Measurements from ENCODE around the gene MSLN. TPM values are rescaled to one million over a fixed set of nuclear protein-coding genes. Genes with fewer than 3 reads are reported as not detected.

MSLN gene
- total RNA-seq, 1 donor: under 0.01 TPM

DNA sequence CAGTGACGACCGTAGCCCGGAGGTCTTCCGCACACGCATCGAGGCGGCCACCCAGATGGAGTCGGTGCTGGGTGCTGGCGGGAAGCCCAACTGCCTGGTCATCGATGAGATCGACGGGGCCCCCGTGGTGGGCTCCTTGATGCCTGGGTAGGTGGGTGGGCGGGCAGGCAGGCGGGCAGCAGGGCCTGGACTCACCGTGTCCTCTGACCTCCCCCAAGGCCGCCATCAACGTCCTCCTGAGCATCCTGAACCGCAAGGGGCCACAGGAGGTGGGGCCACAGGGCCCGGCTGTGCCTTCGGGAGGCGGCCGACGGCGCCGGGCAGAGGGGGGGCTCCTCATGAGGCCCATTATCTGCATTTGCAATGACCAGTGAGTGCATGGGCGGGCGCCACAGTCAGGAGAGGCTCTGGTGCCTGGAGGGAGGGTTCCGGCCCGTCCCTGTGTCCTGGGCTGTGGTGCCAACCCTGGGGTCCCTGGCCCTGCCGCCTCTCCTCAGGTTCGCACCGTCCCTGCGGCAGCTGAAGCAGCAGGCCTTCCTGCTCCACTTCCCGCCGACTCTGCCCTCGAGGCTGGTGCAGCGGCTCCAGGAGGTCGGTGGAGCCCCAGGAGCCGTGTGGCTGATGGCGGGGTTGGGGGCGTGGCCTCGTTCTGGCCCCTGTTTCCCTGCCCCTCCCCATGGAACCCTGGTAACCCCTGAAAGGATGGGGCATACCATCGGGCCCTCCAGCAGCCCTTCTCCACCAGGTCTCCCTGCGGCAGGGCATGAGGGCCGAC, 31.9 kb downstream of the MSLN start:
- Histone ChIP-seq H3K36me3 (ENCODE audit: insufficient read depth, low read length) (peaks cover 4% of the 10 kb centered on the region), H4K20me1 (ENCODE audit: insufficient read depth, low read length) (peaks cover 6% of the 10 kb centered on the region), H3K79me2 (ENCODE audit: insufficient read depth, low read length) (peaks cover 21% of the 10 kb centered on the region), H2AFZ (ENCODE audit: low read length) (no peak overlapping the region), H3K4me1 (ENCODE audit: insufficient read depth, low read length) (peaks cover 13% of the 10 kb centered on the region), H3K27ac (ENCODE audit: low read depth, low read length) (no peak overlapping the region), H3K27me3 (ENCODE audit: insufficient read depth, low read length) (no peaks in the 10 kb centered on the region), H3K4me2 (ENCODE audit: insufficient read depth, low read length) (no peak overlapping the region), H3K9me3 (ENCODE audit: low read depth, low read length) (no peaks in the 10 kb centered on the region), H3K4me3 (ENCODE audit: insufficient read depth, low read length) (no peak overlapping the region)
- TF ChIP-seq, protein P1, sequence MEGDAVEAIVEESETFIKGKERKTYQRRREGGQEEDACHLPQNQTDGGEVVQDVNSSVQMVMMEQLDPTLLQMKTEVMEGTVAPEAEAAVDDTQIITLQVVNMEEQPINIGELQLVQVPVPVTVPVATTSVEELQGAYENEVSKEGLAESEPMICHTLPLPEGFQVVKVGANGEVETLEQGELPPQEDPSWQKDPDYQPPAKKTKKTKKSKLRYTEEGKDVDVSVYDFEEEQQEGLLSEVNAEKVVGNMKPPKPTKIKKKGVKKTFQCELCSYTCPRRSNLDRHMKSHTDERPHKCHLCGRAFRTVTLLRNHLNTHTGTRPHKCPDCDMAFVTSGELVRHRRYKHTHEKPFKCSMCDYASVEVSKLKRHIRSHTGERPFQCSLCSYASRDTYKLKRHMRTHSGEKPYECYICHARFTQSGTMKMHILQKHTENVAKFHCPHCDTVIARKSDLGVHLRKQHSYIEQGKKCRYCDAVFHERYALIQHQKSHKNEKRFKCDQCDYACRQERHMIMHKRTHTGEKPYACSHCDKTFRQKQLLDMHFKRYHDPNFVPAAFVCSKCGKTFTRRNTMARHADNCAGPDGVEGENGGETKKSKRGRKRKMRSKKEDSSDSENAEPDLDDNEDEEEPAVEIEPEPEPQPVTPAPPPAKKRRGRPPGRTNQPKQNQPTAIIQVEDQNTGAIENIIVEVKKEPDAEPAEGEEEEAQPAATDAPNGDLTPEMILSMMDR (IDR thresholded peaks at IDR 0.05; ENCODE audit: extremely low read depth, low read depth, low read length): no peak
- no peak for DNase-seq (ENCODE audit: insufficient read length, low spot score, missing footprints)

DNA sequence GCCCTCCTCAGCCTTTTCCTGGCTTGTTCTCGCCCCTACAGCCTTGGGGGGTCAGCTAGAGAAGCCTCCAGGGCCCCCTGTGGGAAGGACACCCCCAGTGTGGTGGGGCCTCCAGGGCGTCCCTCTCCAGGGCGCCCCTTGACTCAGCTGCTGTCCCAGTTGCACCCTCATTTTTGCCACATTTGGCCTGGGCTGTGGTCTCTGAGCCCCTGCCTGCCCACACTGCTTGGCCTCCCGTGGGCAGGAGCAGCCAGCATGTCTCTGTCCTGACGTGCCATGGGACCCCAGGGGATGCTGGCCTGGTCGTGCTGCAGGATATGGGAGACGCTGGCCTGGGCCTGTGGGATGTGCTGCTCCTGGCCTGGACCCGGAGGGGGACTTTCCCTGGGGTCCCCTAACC, 32.9 kb downstream of the MSLN start:
- Histone ChIP-seq H3K4me2 (ENCODE audit: insufficient read depth, low read length) (no peak overlapping the region), H4K20me1 (ENCODE audit: insufficient read depth, low read length) (no peaks in the 10 kb centered on the region)

DNA sequence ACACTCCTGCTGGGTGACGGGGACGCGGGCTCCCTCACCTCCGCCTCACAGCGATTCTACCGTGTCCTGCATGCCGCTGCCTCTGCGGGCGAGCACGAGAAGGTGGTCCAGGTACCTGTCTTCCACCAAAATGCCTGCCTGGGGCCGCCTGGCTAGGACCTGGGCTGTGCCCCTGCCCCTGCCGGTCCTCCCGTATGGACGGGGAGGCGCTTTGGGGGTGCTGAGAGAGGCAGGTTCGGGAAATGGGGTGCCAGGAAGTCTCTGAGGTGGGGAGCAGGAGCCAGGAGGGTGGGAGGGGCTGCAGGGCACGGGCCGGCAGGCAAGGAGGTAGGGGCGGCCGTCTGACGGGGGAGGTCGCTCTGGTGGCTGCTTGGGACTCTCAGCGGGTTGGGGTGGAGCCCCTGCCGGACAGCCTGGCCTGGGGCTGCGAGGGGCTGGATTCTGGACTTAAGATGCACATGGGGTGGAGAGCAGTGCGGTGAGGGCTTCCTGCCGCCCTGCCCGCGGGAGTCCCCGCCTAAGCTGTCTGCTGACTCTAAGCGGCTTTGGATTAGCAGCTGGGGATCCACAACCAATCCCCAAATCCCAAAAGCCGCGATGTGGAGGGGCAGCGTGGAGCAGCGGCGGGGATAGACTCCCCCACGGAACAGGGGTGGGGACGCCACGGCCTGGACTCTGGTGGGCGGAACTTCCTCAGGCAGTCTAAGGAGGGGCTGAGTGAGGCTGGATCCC, 33.7 kb downstream of the MSLN start:
- Histone ChIP-seq H3K27me3 (ENCODE audit: insufficient read depth, low read length) (no peaks in the 10 kb centered on the region), H3K79me2 (ENCODE audit: insufficient read depth, low read length) (peaks cover 7% of the 10 kb centered on the region), H3K4me2 (ENCODE audit: insufficient read depth, low read length) (no peak overlapping the region), H3K4me1 (ENCODE audit: insufficient read depth, low read length) (peaks cover 4% of the 10 kb centered on the region), H3K36me3 (ENCODE audit: insufficient read depth, low read length) (peaks cover 4% of the 10 kb centered on the region), H3K9me3 (ENCODE audit: low read depth, low read length) (no peaks in the 10 kb centered on the region), H3K4me3 (ENCODE audit: insufficient read depth, low read length) (no peak overlapping the region), H2AFZ (ENCODE audit: low read length) (no peak overlapping the region), H4K20me1 (ENCODE audit: insufficient read depth, low read length) (no peaks in the 10 kb centered on the region), H3K27ac (ENCODE audit: low read depth, low read length) (no peak overlapping the region)
- no peak for DNase-seq (ENCODE audit: insufficient read length, low spot score, missing footprints)
- TF ChIP-seq, protein P1 (IDR thresholded peaks at IDR 0.05; ENCODE audit: extremely low read depth, low read depth, low read length): no peak

More for the DNA sequence above, 32.9 kb downstream of the MSLN start:
- Histone ChIP-seq H2AFZ (ENCODE audit: low read length) (no peak overlapping the region), H3K27ac (ENCODE audit: low read depth, low read length) (no peak overlapping the region), H3K79me2 (ENCODE audit: insufficient read depth, low read length) (peaks cover 14% of the 10 kb centered on the region), H3K27me3 (ENCODE audit: insufficient read depth, low read length) (no peaks in the 10 kb centered on the region), H3K36me3 (ENCODE audit: insufficient read depth, low read length) (peaks cover 4% of the 10 kb centered on the region), H3K4me3 (ENCODE audit: insufficient read depth, low read length) (no peak overlapping the region), H3K9me3 (ENCODE audit: low read depth, low read length) (no peaks in the 10 kb centered on the region), H3K4me1 (ENCODE audit: insufficient read depth, low read length) (peaks cover 10% of the 10 kb centered on the region)
- TF ChIP-seq, protein P1 (IDR thresholded peaks at IDR 0.05; ENCODE audit: extremely low read depth, low read depth, low read length): no peak
- DNase-seq (ENCODE audit: insufficient read length, low spot score, missing footprints): no peak

DNA sequence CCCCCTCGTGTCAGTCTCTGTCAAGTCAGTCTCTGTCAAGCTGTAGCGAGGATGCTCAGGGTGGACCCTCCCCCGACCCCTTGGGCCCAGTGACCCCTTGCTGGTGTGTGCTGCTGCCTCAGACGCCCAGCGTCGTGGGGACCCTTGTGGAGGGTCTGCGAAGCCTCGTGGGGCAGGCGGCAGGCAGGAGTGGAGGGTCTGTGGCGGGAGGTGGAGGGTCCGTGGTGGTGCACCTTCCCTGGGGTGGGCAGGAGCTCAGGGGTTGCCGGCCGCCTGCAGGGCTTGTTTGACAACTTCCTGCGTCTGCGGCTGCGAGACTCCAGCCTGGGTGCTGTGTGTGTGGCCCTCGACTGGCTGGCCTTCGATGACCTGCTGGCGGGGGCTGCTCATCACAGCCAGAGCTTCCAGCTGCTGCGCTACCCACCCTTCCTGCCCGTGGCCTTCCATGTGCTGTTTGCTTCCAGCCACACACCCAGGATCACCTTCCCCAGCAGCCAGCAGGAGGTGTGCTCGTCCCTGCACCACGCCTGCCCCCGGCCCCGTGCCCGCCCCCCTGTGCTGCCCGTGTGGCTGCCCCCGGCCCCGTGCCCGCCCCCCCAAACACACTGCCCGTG, 34.4 kb downstream of the MSLN start:
- Histone ChIP-seq H3K9me3 (ENCODE audit: low read depth, low read length) (no peaks in the 10 kb centered on the region), H3K4me3 (ENCODE audit: insufficient read depth, low read length) (no peak overlapping the region), H3K27me3 (ENCODE audit: insufficient read depth, low read length) (peaks cover under 1% of the 10 kb centered on the region), H3K36me3 (ENCODE audit: insufficient read depth, low read length) (peaks cover 4% of the 10 kb centered on the region), H3K27ac (ENCODE audit: low read depth, low read length) (no peak overlapping the region), H4K20me1 (ENCODE audit: insufficient read depth, low read length) (no peaks in the 10 kb centered on the region), H2AFZ (ENCODE audit: low read length) (no peak overlapping the region), H3K4me2 (ENCODE audit: insufficient read depth, low read length) (no peak overlapping the region), H3K4me1 (ENCODE audit: insufficient read depth, low read length) (no peaks in the 10 kb centered on the region), H3K79me2 (ENCODE audit: insufficient read depth, low read length) (no peaks in the 10 kb centered on the region)
- TF ChIP-seq, protein P1 (IDR thresholded peaks at IDR 0.05; ENCODE audit: extremely low read depth, low read depth, low read length): no peak
- no peak for DNase-seq (ENCODE audit: insufficient read length, low spot score, missing footprints)

Measured in osteoblast (primary cell).